Measurements from ENCODE around the gene CA11.

Gene CA11

DNA sequence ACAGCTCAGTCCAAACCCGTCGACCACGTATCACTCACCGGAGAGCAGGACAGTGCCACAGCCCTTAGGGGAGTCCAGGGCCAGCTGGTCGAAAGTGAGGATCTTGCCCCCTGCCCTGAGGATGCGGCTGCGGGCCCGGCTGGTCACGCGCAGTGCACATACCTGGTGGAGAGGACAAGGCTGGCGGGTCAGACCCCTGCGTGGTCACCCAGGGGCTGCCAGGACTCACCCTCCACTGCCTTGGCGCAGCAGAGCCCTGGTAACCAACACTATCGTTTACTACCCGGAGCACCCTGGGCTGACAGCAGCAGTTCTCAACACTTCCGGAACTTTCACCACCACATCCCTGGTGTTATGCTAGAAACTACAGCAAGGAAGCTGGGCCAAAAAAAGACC lies 29.9 kb downstream of the CA11 start:
- FAIRE-seq (no peak), DNase-seq (ENCODE audit: insufficient read length, low spot score) (no peak)

DNA sequence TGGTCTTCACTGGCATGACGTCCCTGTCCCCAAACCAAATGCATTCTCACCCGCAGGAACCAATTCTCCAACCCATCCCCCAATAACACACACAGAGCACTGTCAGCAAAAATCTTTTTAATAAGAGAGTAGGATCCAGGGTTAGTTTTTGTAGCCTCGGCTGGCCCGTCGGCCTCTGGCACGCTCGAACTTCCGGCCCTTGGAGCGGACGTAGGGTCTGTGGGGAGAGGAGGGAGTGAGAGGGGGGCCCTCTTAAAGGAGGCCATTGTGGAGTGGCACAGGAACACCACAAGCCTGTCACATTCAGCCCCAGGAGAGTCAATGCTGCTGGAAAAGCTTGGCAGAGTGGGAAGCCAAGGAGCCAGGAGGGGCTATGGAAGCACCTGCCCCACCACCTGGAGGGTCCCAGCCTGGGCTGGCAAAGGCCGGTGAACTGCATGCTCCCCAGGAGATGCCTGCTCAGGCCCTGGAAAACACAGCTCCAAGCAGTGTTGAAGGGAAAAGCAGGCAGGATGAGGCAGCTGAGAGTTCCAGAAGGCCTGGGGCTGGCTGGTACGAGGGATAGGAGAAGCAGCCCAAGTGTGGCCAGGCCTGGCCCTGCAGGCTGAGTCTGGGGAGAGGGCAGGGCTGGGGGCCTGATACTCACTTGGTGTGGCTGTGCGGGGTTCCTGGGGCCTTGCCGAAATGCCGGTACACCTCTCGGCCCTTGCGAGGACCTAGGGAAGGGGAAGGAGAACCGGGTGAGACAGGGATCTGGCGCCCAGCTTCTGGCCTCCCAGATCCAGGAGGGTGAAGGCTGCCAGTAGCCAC lies 30.6 kb downstream of the CA11 start:
- DNase-seq (ENCODE audit: insufficient read length, low spot score) (no peak), FAIRE-seq (no peak)

GRCh38 chr19:48614436-48615230 lies 31.4 kb downstream of the CA11 start, which contains the start of gene FAM83E:
TSS of gene FAM83E (minus strand) at chr19:48615076. CDS start at chr19:48613372, 1,704 bp downstream.
- FAIRE-seq (no peak), DNase-seq (ENCODE audit: insufficient read length, low spot score) (no peak)

DNA sequence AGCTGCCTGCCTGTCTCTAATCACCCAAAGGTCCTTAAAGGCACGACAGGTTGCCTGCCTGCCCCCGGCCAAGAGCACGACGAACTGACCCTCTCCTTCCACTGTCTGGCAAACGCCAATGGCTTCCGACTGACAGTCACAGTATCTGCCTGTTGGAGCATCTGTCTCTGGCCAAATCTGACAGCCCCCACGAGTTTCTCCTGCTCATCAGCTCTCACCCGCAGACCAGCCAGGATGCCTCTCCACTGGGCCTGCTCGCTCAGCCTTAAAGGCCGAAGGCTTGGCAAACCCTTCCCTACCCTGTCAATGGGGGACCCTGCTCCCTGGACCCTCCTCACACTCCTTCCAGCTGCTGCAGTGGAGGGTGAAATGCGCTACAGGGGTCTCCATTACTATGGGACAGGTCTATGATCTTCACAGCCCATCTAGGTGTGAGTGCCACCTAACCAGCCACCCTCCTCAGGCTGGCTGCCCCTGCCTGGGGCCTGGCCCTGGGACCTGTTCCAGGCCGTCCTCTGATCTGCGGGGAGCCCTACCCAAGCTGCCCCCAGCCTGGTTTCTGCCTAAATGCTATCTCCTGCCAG lies 32.0 kb downstream of the CA11 start:
- DNase-seq (ENCODE audit: insufficient read length, low spot score) (no peak), FAIRE-seq (no peak)

DNA sequence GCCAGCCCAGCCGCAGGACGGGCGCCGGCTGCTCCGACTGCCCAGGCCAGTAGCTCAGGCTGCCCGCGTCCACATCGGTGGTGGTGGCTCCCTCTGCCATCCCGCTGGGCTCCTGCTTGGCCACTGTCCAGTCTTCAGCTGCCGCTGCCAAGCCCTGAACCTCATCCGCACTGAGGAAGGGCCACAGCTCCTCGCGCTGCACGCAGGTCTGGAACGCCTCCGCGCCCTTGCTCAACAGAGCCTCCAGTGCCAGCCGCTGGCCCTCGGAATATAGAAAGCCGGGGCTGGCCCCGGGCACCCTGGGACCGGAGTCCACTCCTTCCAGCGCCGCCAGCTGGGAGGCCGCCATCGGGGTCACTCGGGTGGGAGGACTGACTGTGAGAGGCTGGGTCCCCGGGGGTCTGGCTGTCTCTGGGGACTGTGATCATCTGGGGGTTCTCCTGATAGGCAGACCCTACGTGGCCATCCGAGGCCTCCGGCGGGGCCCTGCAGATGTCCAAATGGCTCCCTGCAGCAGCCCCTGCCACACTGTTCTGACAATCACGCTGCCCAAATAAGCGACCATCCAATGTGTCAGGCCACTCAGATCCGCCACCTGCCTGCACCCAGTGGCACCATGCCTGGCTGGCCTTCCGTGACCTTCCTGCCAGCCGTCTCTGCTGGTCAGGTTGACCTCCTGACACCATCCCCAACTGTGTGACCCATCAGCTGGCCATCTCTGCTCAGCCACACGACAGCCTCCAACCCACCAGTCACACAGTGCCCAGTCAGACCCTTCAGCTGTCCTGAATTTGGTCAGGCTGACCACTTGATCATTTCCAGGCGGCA lies 32.7 kb downstream of the CA11 start:
- FAIRE-seq (no peak), DNase-seq (ENCODE audit: insufficient read length, low spot score) (no peak)

DNA sequence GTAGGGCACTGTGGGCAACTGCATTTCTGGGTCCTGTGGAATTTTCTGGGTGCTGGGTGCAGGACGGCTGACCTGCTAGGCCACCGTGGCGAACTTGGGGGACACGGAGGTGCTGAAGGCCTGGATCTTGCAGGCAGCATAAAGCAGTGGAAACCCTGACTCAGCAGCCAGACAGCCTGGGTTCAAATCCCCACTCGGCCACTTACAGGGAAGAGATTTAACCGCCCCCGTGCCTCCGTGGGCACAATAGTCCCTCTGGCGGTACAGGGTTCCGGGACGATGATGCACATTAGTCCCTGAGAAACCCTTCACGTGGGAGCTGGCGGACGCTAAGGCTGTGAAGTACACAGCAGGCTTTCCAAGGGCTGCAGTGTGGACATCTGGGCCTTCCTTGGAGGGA lies 34.1 kb downstream of the CA11 start:
- FAIRE-seq (no peak), DNase-seq (ENCODE audit: insufficient read length, low spot score) (no peak)

- DNase-seq (ENCODE audit: insufficient read length, low spot score): no peak
- FAIRE-seq: no peak
These were observed 36.3 kb downstream of the CA11 start for GRCh38 chr19:48609571-48610108.

DNA sequence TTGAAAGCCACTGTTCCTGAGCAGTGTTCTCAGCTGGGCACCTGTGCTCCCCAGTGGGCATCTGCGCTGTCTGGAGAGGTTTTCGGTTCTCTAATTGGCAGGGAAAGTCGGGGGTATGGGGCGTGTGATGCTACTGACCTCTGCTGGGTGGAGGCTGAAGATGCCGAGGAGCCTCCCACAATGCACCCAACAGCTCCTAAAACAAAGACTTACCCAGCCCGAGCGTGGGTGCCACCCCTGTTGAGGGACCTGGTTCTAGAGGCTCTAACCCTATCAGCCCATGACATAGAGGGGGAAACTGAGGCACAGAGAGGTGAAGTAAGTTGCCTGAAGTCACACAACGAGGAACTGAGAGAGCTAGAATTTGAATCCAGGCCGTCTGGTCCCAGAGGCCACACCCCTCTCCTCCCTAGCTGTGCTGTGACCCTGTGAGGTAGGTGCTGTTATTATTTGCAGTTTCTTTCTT lies 37.2 kb downstream of the CA11 start:
- peak; percentile 79 for FAIRE-seq

DNA sequence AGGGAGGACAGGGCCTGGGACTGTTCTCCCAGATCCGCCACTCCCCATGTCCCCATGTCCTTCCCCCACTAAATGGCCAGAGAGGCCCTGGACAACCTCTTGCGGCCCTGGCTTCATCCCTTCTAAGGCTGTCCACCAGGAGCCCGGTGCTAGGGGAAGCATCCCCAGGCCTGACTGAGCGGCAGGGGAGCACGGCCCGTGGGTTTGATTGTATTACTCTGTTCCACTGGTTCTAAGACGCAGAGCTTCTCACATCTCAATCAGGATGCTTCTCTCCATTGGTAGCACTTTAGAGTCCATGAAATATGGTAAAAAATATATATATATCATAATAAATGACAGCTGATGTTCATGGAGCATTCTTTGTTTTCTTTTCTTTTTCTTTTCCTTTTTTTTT lies 38.6 kb downstream of the CA11 start:
- FAIRE-seq (no peak), DNase-seq (ENCODE audit: insufficient read length, low spot score) (no peak)

More for the DNA sequence above, 37.2 kb downstream of the CA11 start:
- DNase-seq (ENCODE audit: insufficient read length, low spot score): peak; percentile 86

DNA sequence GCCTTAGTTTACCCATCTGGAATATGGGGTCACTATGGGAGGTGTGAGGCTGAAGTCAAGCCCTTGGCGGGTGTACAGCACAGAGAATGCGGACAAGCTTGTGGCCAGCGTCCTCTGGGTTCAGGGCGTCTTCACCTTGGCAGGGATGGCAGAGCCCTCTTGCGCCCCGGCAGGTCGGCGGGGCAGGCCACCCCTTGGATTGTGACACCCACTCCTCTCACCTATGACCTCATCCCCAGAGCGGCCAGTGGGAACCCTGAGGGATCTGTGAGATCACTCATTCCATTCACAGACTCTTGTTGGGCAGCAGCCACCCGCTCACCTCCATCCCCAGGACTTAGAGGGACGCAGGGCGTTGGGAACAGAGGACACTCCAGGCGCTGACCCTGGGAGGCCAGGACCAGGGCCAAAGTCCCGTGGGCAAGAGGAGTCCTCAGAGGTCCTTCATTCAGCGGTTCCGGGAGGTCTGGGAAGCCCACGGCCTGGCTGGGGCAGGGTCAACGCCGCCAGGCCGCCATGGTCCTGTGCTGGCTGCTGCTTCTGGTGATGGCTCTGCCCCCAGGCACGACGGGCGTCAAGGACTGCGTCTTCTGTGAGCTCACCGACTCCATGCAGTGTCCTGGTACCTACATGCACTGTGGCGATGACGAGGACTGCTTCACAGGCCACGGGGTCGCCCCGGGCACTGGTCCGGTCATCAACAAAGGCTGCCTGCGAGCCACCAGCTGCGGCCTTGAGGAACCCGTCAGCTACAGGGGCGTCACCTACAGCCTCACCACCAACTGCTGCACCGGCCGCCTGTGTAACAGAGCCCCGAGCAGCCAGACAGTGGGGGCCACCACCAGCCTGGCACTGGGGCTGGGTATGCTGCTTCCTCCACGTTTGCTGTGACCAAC lies 39.3 kb downstream of the CA11 start, which contains the start of gene SPACA4:
Gene SPACA4, plus strand, starts transcription at position 280 of the 896 bp plus-strand sequence. Its CDS starts 237 bp downstream, at position 517.
- no peak for DNase-seq (ENCODE audit: insufficient read length, low spot score)
- no peak for FAIRE-seq

- no peak for FAIRE-seq
These were observed 42.1 kb downstream of the CA11 start for GRCh38 chr19:48603850-48604249.

DNA sequence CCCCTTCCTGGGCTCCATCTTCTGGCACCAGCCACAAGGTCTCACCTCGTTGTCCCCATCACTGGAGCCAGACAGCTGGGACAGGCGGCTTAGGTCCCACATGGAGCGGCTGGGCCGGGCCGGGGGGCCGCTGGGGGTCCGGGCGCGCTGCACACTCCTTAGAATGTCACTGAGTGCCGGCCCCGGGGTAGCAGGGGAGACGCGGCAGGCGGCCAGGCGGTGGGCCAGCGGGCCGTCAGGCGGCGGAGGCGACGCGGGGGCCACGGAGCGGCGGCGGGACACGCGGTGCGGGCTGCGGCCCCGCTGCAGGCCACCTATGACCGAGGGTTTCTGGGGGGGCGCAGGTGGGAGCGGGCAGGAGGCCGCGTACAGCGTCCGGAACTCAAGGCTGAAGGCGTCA lies 42.5 kb downstream of the CA11 start:
- no peak for FAIRE-seq

More at GRCh38 chr19:48603850-48604249, 42.1 kb downstream of the CA11 start:
- no peak for DNase-seq (ENCODE audit: insufficient read length, low spot score)

DNA sequence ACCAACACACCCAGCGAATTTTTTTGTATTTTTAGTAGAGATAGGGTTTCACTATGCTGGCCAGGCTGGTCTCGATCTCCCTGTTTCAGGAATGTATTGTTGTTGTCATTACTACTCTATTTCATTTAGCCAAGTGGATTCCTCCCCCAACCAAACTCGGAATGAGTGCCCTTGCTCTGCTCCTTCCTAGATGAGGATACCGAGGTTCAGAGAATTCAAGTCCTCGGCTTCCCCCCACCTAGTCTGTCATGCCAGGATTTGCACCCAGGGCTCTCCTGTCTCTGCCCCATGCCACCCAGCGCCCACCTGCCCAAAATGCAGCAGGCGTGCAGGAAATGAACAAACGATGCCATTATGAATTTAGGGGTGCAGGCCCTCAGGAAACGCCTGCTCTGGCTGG lies 43.0 kb downstream of the CA11 start:
- DNase-seq (ENCODE audit: insufficient read length, low spot score): no peak
- FAIRE-seq: no peak

More for the DNA sequence above, 42.5 kb downstream of the CA11 start:
- no peak for DNase-seq (ENCODE audit: insufficient read length, low spot score)

DNA sequence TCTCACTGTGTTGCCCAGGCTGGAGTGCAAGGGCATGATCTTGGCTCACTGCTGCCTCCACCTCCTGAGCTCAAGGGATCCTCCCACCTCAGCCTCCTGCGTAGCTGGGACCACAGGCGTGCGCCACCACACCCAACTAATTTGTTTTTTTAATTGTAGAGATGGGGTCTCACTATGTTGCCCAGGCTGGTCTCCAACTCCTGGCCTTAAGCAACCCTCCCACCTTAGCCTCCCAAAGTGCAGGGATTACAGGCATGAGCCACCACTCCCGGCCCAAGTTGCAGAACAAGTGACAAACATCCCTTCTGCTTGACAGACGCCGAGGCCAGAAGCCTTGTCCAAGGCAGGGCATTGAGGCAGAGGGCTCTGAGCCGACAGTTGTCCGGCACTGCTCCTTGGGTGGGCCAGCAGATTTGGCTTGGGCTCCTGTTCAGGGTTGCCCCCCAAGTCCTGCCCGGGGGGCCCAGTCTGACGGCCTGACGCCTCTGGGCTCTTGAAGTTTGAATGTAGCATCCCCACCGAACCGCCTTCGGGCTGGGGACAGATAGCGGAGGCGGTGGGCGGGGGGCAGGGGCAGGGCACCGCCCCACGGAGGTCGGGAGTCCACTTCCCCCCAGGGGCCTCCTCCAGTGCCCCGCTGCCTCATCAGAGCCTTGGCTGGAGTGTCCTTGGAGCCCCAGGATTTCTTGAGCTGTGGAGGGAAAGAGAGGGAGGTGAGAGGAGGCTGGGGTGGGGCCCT lies 45.1 kb downstream of the CA11 start:
- DNase-seq (ENCODE audit: insufficient read length, low spot score): no peak
- no peak for FAIRE-seq

GRCh38 chr19:48598996-48599700 lies 46.8 kb downstream of the CA11 start:
- DNase-seq (ENCODE audit: insufficient read length, low spot score): no peak
- FAIRE-seq: no peak

- DNase-seq (ENCODE audit: insufficient read length, low spot score) (no peak), FAIRE-seq (no peak)
These were observed 49.1 kb downstream of the CA11 start for GRCh38 chr19:48596679-48597465.

GRCh38 chr19:48596237-48596636 lies 49.8 kb downstream of the CA11 start:
- DNase-seq (ENCODE audit: insufficient read length, low spot score): no peak
- FAIRE-seq: no peak

All from GM19239 (cell line).